ENCODE results near the gene SHF.
"Not testable (repeated sequence)": the region's sequence is repeated elsewhere in the genome, so short reads cannot be mapped to it uniquely, and the experiment has no call there.

SHF gene

GRCh38 chr15:45143946-45144345, 43.8 kb downstream of the SHF start:
- no peak for DNase-seq

DNA sequence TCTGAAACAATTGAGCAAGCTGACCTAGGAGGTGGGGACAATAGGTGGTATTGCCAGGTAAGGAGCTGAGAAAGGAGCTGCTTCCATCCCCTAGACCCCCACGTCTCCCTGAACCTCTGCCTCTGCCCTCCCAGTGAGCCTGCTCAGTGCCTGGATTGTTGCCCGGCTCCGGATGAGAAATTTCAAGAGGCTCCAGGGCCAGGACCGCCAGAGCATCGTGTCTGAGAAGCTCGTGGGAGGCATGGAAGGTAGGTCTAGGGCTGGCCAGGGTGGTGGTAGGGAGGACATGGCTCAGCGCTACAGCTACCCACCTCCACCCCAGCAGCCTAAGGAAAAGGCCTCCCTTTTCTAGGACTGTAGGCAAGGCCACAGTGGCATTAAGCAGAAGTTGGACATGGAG, 44.7 kb downstream of the SHF start:
- DNase-seq, result no peak

- no peak for DNase-seq
Measured at GRCh38 chr15:45141386-45141785, 46.4 kb downstream of the SHF start.

GRCh38 chr15:45140557-45141250, 47.1 kb downstream of the SHF start:
- DNase-seq, result no peak

- no peak for DNase-seq
Measured at GRCh38 chr15:45139770-45140169, 48.0 kb downstream of the SHF start.

- DNase-seq, result no peak
Measured at GRCh38 chr15:45138814-45139765, 48.7 kb downstream of the SHF start.

DNA sequence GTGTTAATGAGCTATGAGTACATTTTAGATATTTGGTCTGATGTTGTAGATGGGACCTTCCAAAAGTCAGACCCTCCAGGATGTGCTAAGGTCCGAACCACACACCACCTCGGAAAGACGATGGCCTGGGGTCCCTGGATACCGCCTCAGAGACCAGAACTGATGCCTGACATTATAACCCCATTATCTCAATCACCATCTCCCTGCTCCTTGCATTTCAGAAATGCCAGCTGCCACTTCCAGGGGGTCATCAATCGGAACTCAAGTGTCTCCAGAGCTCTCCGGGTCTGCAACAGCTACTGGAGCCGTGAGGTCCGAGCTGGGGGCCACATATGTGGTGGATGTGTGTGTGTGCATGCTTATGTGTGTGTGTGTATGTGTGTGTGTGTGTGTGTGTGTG, 50.1 kb downstream of the SHF start:
- DNase-seq, result no peak

- no peak for DNase-seq
Measured at GRCh38 chr15:45136378-45136764, 51.4 kb downstream of the SHF start.

DNA sequence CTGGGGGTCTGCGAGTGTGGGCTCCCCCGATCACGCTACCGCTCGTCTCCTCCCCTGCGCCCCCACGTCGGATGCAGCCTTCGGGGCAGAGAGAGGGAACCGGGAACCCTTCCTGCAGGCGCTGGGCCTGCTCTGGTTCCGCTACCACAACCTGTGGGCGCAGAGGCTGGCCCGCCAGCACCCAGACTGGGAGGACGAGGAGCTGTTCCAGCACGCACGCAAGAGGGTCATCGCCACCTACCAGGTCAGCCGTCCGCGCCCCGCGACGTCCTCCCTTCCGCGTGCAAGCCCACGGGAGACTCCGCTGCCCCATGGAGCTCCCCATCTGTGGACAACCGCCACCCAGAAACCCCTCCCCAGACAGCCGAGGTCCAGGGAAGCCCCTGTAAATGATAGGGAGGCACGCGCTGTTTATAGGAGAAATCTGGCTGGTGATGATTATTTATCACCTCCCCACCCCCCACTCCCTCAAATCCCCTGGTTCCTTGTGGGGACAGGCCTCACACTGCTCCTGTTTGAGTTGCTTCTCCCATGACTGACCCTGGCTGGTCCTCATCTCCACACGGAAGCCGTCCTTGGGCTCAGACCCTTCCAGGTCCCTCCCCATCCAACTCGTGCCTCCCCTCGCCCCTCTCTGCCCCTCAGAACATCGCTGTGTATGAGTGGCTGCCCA, 51.9 kb downstream of the SHF start:
- not testable (repeated sequence) for DNase-seq

DNA sequence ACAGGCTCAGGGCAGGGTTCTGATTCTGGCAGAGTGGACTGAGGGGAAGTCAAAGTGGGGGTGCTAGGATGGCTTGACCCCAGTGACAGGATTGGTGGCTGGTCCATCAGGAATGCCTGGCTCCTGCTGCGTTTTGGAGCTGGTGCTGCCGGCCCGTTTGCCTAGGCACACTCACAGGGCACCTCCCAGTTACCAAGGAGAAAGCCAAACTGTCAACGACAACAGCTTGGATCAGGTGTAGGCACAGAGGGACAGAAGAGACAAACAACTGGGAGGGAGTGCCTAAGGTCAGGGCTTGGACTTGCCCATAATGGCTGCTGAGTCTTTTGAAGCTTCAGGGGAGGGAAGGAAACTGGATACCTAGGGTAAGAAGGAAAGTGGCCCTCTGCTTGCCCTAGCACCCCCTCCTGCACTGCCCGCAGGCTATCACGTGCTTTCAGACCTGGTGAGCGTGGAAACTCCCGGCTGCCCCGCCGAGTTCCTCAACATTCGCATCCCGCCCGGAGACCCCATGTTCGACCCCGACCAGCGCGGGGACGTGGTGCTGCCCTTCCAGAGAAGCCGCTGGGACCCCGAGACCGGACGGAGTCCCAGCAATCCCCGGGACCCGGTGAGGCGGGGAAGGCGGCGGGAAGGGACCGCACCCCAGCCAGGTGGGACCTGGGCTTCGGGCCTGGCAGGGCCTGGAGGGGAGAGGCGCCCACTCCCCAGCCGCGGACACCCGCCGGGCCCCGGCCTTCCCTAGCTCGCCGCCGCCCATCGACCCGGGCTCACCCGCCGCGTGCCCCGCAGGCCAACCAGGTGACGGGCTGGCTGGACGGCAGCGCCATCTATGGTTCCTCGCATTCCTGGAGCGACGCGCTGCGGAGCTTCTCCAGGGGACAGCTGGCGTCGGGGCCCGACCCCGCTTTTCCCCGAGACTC, 52.8 kb downstream of the SHF start:
- no peak for DNase-seq

DNA sequence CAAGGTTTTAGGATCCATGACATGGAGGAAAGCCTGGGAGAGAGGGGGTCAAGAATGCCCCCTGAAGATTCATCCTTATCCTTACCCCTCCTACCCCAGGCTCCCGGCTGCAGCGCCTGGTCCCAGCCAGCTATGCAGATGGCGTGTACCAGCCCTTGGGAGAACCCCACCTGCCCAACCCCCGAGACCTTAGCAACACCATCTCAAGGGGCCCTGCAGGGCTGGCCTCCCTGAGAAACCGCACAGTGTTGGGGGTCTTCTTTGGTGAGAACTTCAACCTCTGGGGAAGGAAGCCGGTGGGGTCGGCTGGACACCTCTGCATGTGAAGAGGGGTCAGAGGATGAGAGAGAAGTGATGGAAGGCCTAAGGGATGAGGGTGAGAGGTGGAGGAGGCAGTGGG, 53.7 kb downstream of the SHF start:
- DNase-seq, result no peak

DNA sequence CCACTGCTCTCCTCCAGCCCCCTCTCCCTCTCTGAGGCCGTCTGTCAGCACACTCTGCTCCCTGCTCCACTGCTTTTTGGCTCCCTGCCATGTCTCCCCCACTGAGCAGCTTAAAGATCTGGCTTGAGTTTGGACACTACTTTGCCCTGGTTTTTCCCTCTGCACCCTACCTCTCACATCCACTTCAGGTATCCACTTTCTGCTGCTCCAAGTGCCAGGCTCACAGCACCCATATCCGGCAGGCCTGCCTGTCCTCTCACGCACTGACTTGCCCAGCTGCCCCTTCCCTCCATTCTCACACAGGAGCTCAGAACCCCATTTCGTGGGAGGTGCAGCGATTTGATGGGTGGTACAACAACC, 54.2 kb downstream of the SHF start:
- no peak for DNase-seq

- DNase-seq, result no peak
Measured at GRCh38 chr15:45132844-45133560, 54.8 kb downstream of the SHF start.

DNA sequence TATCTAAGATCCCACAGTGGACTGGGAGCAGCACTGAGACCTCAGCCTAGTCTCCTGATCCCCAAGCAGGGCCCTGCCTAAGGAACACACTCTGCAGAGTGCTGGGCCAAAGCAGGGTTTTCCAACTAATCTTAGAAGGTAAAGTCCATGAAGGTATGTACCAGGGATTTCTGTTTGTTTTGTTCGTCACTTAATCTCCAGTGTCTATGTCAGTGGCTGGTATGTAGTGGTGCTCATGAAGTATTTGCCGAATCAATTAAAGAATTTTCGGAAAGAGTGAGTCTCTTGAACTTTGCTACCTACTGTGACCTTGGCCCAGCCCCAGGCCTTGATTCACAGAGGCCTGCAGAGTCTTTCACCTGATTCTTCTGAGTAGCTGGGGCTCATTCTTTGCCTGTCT, 56.3 kb downstream of the SHF start:
- no peak for DNase-seq

DNA sequence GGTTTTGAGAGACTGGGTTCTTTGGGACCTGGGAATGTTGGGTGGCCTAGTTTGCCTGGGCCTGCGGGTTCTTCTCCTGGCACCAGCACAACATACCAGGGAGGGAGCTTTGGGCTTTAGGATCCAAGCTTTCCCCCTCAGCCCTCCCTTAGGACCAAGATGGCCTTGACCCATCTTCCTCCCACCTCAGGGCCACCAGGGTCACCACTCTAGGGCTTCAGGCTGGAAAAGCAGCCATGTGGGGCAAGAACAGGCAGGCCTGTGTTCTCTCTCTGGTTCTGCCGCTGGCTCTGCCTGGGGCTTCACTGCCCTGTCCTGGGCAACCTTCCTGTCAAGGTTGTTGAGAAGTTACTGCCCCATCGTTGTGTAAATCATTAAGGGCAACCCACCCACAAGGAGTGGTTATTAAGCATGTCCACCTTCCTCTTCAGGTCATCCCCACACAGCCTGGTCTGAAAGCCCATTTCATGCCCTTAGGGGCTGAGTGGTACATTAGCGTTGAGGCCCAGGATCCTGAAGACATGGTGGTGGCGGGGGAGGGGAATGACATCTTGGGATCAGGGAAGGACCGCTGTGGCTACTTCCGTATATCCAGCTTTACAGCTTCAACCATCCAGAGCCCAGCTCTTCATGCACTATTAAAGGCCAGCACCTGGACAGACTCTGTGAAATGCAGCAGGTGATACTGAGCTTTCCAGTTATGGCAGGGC, 57.3 kb downstream of the SHF start:
- DNase-seq, result no peak

- peak; percentile 37 for DNase-seq
Measured at GRCh38 chr15:45129651-45130129, 58.1 kb downstream of the SHF start, which contains the start of the genes DUOX1 and DUOXA1. DUOX1 (plus strand) TSS chr15:45129994; CDS start chr15:45131967, 1,973 bp downstream. DUOXA1 (minus strand) TSS chr15:45129879; CDS start chr15:45123014, 6,865 bp downstream.

GRCh38 chr15:45128971-45129639, 58.7 kb downstream of the SHF start:
- no peak for DNase-seq

GRCh38 chr15:45126535-45127158, 61.1 kb downstream of the SHF start:
- peak; percentile 43 for DNase-seq

GRCh38 chr15:45123397-45123796, 64.4 kb downstream of the SHF start:
- DNase-seq, result no peak

DNA sequence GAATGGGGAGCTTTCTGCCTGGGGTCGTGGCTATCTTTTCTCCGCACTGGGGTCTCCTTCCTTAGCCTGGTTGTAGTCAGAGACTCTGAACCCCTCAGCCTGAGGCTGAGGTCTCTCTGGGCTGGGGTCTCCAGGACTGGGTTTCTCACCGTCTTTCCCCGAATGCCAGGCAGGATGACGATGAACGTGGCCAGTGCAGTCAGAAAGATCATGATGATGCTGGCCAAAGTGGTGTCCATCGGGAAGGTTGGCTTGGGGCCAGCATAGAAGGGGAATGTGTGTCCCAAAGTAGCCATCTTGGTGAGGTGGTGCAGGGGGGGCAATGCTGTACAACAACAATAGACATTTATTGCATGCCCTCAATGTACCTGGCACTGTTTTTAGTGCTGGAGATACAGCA, 65.0 kb downstream of the SHF start:
- DNase-seq, result no peak
